Liver (tissue), 9 donors: ENCODE results near the gene KNDC1. TPM values are rescaled to one million over a fixed set of nuclear protein-coding genes. Genes with fewer than 3 reads are reported as not detected.

Source experiments
- DNase-seq: peaks from one replicate; pipeline ENCODE4 v3.0.0-alpha.2; 2017; ENCODE audit warnings: low spot score
- H3K27ac ChIP-seq, 2 donors: one replicate each; pipeline ENCODE4 v1.7.0; 2013; ENCODE audit warnings: inconsistent platforms in 2 of 2, low read length in 2 of 2, control low read depth in 1 of 2, low read depth in 1 of 2, mild to moderate bottlenecking in 1 of 2
- H3K27me3 ChIP-seq, 4 donors: one replicate each; pipeline versions ENCODE4 v1.6.1 to v1.7.0; 2013; ENCODE audit warnings: low read length in 3 of 4, inconsistent platforms in 1 of 4, mild to moderate bottlenecking in 1 of 4, moderate library complexity in 1 of 4; ENCODE audit not compliant: control insufficient read depth in 4 of 4, insufficient read depth in 4 of 4
- H3K36me3 ChIP-seq, 4 donors: one replicate each; pipeline versions ENCODE4 v1.6.1 to v1.7.0; 2013; ENCODE audit warnings: low read length in 3 of 4, mild to moderate bottlenecking in 3 of 4, low read depth in 1 of 4, moderate library complexity in 1 of 4; ENCODE audit not compliant: control insufficient read depth in 4 of 4, insufficient read depth in 3 of 4
- H3K4me1 ChIP-seq, 4 donors: one replicate each; pipeline versions ENCODE4 v1.6.1 to v1.7.0; 2013; ENCODE audit warnings: low read length in 3 of 4, mild to moderate bottlenecking in 3 of 4, moderate library complexity in 1 of 4; ENCODE audit not compliant: control insufficient read depth in 4 of 4, insufficient read depth in 4 of 4
- H3K4me3 ChIP-seq, 3 donors: one replicate each; pipeline versions ENCODE4 v1.6.1 to v1.7.0; 2013; ENCODE audit warnings: low read length in 3 of 3, control low read depth in 1 of 3, low read depth in 1 of 3, mild to moderate bottlenecking in 1 of 3
- H3K9ac ChIP-seq, 2 donors: one replicate each; pipeline ENCODE4 v1.7.0; 2013; ENCODE audit warnings: low read length in 2 of 2, mild to moderate bottlenecking in 2 of 2, moderate library complexity in 2 of 2, control low read depth in 1 of 2, low read depth in 1 of 2
- H3K9me3 ChIP-seq, 4 donors: one replicate each; pipeline versions ENCODE4 v1.6.1 to v1.7.0; 2013; ENCODE audit warnings: low read length in 3 of 4; ENCODE audit not compliant: control insufficient read depth in 4 of 4
- ATF3 ChIP-seq: IDR thresholded peaks from 2 replicates; pipeline ENCODE4 v1.6.1; 2016; ENCODE audit warnings: antibody characterized with exemption
- CTCF ChIP-seq: fragments of 150-350 bp; IDR thresholded peaks from 2 replicates; pipeline ENCODE4 v1.5.1; 2017; ENCODE audit warnings: improper control_type of control experiment, low read depth, low read length; ENCODE audit not compliant: missing input control
- EGR1 ChIP-seq, 2 donors: IDR thresholded peaks; 2 replicates each; pipeline ENCODE4 v1.6.1; 2016 to 2018; ENCODE audit warnings: antibody characterized with exemption in 2 of 2, low read depth in 2 of 2
- FOXA1 ChIP-seq: IDR thresholded peaks from 2 replicates; pipeline ENCODE4 v1.6.1; 2016; ENCODE audit warnings: antibody characterized with exemption
- FOXA2 ChIP-seq: IDR thresholded peaks from 2 replicates; pipeline ENCODE4 v1.6.1; 2016; ENCODE audit warnings: antibody characterized with exemption
- GABPA ChIP-seq, 2 donors: IDR thresholded peaks in 1 of 2; conservative IDR thresholded peaks in 1 of 2; 2 replicates each; pipeline ENCODE4 v1.6.1; 2016; ENCODE audit warnings: antibody characterized with exemption in 2 of 2, mild to moderate bottlenecking in 1 of 2, moderate library complexity in 1 of 2
- HNF4A ChIP-seq, 2 donors: conservative IDR thresholded peaks; 2 replicates each; pipeline ENCODE4 v1.6.1; 2016; ENCODE audit warnings: antibody characterized with exemption in 2 of 2, mild to moderate bottlenecking in 2 of 2
- HNF4G ChIP-seq: IDR thresholded peaks from 2 replicates; pipeline ENCODE4 v1.6.1; 2016; ENCODE audit warnings: antibody characterized with exemption
- JUND ChIP-seq, 2 donors: IDR thresholded peaks; 2 replicates each; pipeline ENCODE4 v1.6.1; 2016; ENCODE audit warnings: antibody characterized with exemption in 2 of 2
- NR2F2 ChIP-seq: IDR thresholded peaks from 2 replicates; pipeline ENCODE4 v1.6.1; 2016; ENCODE audit warnings: antibody characterized with exemption
- RAD21 ChIP-seq, 2 donors: IDR thresholded peaks; 2 replicates each; pipeline ENCODE4 v1.6.1; 2016; ENCODE audit warnings: antibody characterized with exemption in 2 of 2, mild to moderate bottlenecking in 2 of 2
- RXRA ChIP-seq, 2 donors: IDR thresholded peaks; 2 replicates each; pipeline ENCODE4 v1.6.1; 2017 to 2018; ENCODE audit warnings: antibody characterized with exemption in 2 of 2, mild to moderate bottlenecking in 1 of 2
- SP1 ChIP-seq: IDR thresholded peaks from 2 replicates; pipeline ENCODE4 v1.6.1; 2018; ENCODE audit warnings: antibody characterized with exemption, mild to moderate bottlenecking
- TAF1 ChIP-seq: conservative IDR thresholded peaks from 2 replicates; pipeline ENCODE4 v1.6.1; 2016; ENCODE audit warnings: antibody characterized with exemption, mild to moderate bottlenecking
- YY1 ChIP-seq: IDR thresholded peaks from 2 replicates; pipeline ENCODE4 v1.6.1; 2016; ENCODE audit warnings: antibody characterized with exemption, mild to moderate bottlenecking
- WGBS: extraction: QIAGEN DNeasy Blood & Tissue Kit; methylation state at CpG from one replicate; pipeline ENCODE4 v1.1.7; 2013; 5-methylcytosine and 5-hydroxymethylcytosine counted together
- polyA plus RNA-seq, 2 donors: library from polyadenylated mRNA; stranded (reverse) in 1 of 2; unstranded in 1 of 2; fragments of 200-250 nt in 1 of 2; fragments of >200 nt in 1 of 2; fragmentation: Nextera tagmentation in 1 of 2; extraction: Ambion mirVana in 1 of 2; gene quantifications; one replicate each; pipeline versions ENCODE4 v1.2.1 to v1.2.3, GENCODE V29; 2013 to 2015
- total RNA-seq, 2 donors: library from RNA; depleted of rRNA; stranded (reverse); fragments of >200 nt; gene quantifications; one replicate each; pipeline ENCODE4 v1.2.3, GENCODE V29; 2014
- TF ChIP-seq, protein P1 (sequence below): IDR thresholded peaks from 2 replicates; pipeline ENCODE4 v1.6.1; 2016; ENCODE audit warnings: antibody characterized with exemption
- TF ChIP-seq, protein P2 (sequence below): IDR thresholded peaks from 2 replicates; pipeline ENCODE4 v1.6.1; 2016; ENCODE audit warnings: antibody characterized with exemption
- TF ChIP-seq, protein P3 (sequence below): IDR thresholded peaks from 2 replicates; pipeline ENCODE4 v1.6.1; 2016; ENCODE audit warnings: antibody characterized with exemption, mild to moderate bottlenecking
- donor health status: healthy.
- donor health status: healthy.
- donor health status: healthy.
- donor health status: healthy.
- donor health status: healthy.

KNDC1 gene
- total and polyA plus RNA-seq, 4 donors, result 0.53 to 12.9 (median 4.3) TPM

DNA sequence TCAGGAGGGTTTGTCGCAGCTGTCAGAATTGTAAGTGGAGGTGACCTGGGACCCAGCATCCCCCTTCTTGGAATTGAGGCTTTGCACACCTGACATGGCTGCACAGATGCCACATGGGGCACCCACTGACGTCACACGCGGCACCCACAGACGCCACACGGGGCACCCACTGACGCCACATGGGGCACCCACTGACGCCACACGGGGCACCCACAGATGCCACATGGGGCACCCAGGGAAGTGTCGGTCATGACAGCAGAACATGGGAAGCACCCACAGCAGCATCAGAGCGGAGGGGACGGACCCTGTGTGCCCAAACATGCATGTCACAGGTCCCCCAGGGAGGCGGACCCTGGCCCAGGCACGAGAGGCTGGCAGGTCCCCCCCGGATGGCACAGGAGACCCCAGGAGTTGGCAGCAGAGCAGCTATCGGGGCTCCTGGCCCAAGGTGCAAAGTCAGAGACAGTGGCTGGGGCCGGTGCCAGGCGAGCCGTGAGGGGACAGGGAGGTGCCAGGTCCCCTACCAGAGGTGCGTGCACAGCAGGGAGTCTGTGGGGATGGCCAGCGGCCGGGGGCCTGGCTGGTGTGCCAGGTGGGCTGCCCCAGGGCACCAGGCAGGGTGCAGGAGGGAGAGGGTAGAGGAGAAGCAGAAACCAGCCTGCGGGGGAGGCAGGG lies 21.1 kb downstream of the KNDC1 start:
- Histone ChIP-seq H3K27me3 (no peaks in the 10 kb centered on the region), H3K27ac (no peak overlapping the region), H3K36me3 (peaks cover 0 to 2% (median 0%) of the 10 kb centered on the region in 4 donors), H3K4me3 (no peak overlapping the region), H3K9me3 (no peaks in the 10 kb centered on the region), H3K9ac (no peak overlapping the region), H3K4me1 (no peaks in the 10 kb centered on the region)
- WGBS, result 84% methylated on average over 23 of the region's 23 CpGs
- TF ChIP-seq JUND (IDR thresholded peaks at IDR 0.05) (no peak), YY1 (no peak), ATF3 (no peak), HNF4G (no peak), EGR1 (IDR thresholded peaks at IDR 0.05; ENCODE audit: low read depth in 2 of 2) (no peak), GABPA (IDR thresholded peaks at IDR 0.05 in 1 of 2, conservative IDR thresholded peaks at IDR 0.05 in 1 of 2) (no peak), FOXA2 (no peak), NR2F2 (no peak), RXRA (IDR thresholded peaks at IDR 0.05) (no peak), RAD21 (IDR thresholded peaks at IDR 0.05) (no peak), CTCF (no peak), SP1 (no peak), FOXA1 (no peak), HNF4A (conservative IDR thresholded peaks at IDR 0.05) (no peak), TAF1 (no peak)
- TF ChIP-seq, protein P1, sequence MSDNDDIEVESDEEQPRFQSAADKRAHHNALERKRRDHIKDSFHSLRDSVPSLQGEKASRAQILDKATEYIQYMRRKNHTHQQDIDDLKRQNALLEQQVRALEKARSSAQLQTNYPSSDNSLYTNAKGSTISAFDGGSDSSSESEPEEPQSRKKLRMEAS, result no peak
- TF ChIP-seq, protein P2, sequence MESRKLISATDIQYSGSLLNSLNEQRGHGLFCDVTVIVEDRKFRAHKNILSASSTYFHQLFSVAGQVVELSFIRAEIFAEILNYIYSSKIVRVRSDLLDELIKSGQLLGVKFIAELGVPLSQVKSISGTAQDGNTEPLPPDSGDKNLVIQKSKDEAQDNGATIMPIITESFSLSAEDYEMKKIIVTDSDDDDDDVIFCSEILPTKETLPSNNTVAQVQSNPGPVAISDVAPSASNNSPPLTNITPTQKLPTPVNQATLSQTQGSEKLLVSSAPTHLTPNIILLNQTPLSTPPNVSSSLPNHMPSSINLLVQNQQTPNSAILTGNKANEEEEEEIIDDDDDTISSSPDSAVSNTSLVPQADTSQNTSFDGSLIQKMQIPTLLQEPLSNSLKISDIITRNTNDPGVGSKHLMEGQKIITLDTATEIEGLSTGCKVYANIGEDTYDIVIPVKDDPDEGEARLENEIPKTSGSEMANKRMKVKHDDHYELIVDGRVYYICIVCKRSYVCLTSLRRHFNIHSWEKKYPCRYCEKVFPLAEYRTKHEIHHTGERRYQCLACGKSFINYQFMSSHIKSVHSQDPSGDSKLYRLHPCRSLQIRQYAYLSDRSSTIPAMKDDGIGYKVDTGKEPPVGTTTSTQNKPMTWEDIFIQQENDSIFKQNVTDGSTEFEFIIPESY, result no peak
- TF ChIP-seq, protein P3, sequence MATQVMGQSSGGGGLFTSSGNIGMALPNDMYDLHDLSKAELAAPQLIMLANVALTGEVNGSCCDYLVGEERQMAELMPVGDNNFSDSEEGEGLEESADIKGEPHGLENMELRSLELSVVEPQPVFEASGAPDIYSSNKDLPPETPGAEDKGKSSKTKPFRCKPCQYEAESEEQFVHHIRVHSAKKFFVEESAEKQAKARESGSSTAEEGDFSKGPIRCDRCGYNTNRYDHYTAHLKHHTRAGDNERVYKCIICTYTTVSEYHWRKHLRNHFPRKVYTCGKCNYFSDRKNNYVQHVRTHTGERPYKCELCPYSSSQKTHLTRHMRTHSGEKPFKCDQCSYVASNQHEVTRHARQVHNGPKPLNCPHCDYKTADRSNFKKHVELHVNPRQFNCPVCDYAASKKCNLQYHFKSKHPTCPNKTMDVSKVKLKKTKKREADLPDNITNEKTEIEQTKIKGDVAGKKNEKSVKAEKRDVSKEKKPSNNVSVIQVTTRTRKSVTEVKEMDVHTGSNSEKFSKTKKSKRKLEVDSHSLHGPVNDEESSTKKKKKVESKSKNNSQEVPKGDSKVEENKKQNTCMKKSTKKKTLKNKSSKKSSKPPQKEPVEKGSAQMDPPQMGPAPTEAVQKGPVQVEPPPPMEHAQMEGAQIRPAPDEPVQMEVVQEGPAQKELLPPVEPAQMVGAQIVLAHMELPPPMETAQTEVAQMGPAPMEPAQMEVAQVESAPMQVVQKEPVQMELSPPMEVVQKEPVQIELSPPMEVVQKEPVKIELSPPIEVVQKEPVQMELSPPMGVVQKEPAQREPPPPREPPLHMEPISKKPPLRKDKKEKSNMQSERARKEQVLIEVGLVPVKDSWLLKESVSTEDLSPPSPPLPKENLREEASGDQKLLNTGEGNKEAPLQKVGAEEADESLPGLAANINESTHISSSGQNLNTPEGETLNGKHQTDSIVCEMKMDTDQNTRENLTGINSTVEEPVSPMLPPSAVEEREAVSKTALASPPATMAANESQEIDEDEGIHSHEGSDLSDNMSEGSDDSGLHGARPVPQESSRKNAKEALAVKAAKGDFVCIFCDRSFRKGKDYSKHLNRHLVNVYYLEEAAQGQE, result no peak
- no peak for DNase-seq
